ENCODE measurements around the gene FASTK. TPM values are rescaled to one million over a fixed set of nuclear protein-coding genes. Genes with fewer than 3 reads are reported as not detected.

Gene FASTK
- total RNA-seq, 1 donor from 2014 or later: 57.9 TPM

GRCh38 chr7:151087245-151088018 lies 6.8 kb upstream of the FASTK start:
- ATAC-seq: peak; percentile 27
- DNase-seq (ENCODE audit: low spot score): peak; percentile 79
- intact Hi-C loops (cut with DNase I): no loop called here

GRCh38 chr7:151086802-151087244 lies 6.2 kb upstream of the FASTK start:
- intact Hi-C loops (cut with DNase I): no loop called here
- ATAC-seq (no peak), DNase-seq (ENCODE audit: low spot score) (peak; percentile 67)

GRCh38 chr7:151085691-151086620 lies 5.3 kb upstream of the FASTK start, which contains the start of gene AGAP3:
AGAP3 (plus strand) TSS chr7:151086475; CDS start chr7:151086742, 267 bp downstream.
- ATAC-seq (peak; percentile 76), DNase-seq (ENCODE audit: low spot score) (peak; percentile 93)
- intact Hi-C loops (cut with DNase I): no loop called here

- ATAC-seq (no peak), DNase-seq (ENCODE audit: low spot score) (peak; percentile 57)
- intact Hi-C loops (cut with DNase I): no loop called here
Measured at GRCh38 chr7:151085329-151085690, 4.7 kb upstream of the FASTK start.

GRCh38 chr7:151083824-151084160 lies 3.2 kb upstream of the FASTK start:
- intact Hi-C loops (cut with DNase I): no loop called here
- DNase-seq (ENCODE audit: low spot score) (no peak), ATAC-seq (no peak)

- intact Hi-C loops (cut with DNase I): no loop called here
- ATAC-seq (peak; percentile 41), DNase-seq (ENCODE audit: low spot score) (peak; percentile 89)
Measured at GRCh38 chr7:151083071-151083823, 2.6 kb upstream of the FASTK start, which contains the start of gene TMUB1. TMUB1 (minus strand) TSS chr7:151083493; CDS start chr7:151082563, 930 bp downstream.

- intact Hi-C loops (cut with DNase I): no loop called here
- DNase-seq (ENCODE audit: low spot score) (peak; percentile 66), ATAC-seq (no peak)
Measured at GRCh38 chr7:151082141-151083070, 1.8 kb upstream of the FASTK start.

- peak; percentile 73 for DNase-seq (ENCODE audit: low spot score)
- ATAC-seq: no peak
- intact Hi-C loops (cut with DNase I): no loop called here
Measured at GRCh38 chr7:151081170-151082101, 827 bp upstream of the FASTK start.

GRCh38 chr7:151080067-151080521 lies 515 bp downstream of the FASTK start:
- DNase-seq (ENCODE audit: low spot score) (no peak), ATAC-seq (peak; percentile 0)
- intact Hi-C loops (cut with DNase I): no loop called here

- ATAC-seq (no peak), DNase-seq (ENCODE audit: low spot score) (no peak)
- intact Hi-C loops (cut with DNase I): no loop called here
Measured at GRCh38 chr7:151079199-151079910, 1.3 kb downstream of the FASTK start.

- ATAC-seq (peak; percentile 1), DNase-seq (ENCODE audit: low spot score) (no peak)
- intact Hi-C loops (cut with DNase I): no loop called here
Measured at GRCh38 chr7:151078233-151079040, 2.2 kb downstream of the FASTK start.

GRCh38 chr7:151077705-151078232 lies 2.8 kb downstream of the FASTK start:
- DNase-seq (ENCODE audit: low spot score) (no peak), ATAC-seq (no peak)
- intact Hi-C loops (cut with DNase I): no loop called here

GRCh38 chr7:151076863-151077704 lies 3.5 kb downstream of the FASTK start:
- no peak for DNase-seq (ENCODE audit: low spot score)
- intact Hi-C loops (cut with DNase I): no loop called here
- no peak for ATAC-seq

GRCh38 chr7:151075978-151076426 lies 4.6 kb downstream of the FASTK start:
- no peak for DNase-seq (ENCODE audit: low spot score)
- ATAC-seq: no peak
- intact Hi-C loops (cut with DNase I): no loop called here

GRCh38 chr7:151075662-151075971 lies 5.0 kb downstream of the FASTK start:
- ATAC-seq: no peak
- no peak for DNase-seq (ENCODE audit: low spot score)

More at GRCh38 chr7:151075662-151075971, 5.0 kb downstream of the FASTK start:
- intact Hi-C loops (cut with DNase I): no loop called here

Data from sciatic nerve (tissue), 2 donors.